Measurements from ENCODE around the gene CEACAM18.
A peak's percentile ranks its signal among the peaks of the same experiment; 100 is the strongest.

The CEACAM18 gene

DNA sequence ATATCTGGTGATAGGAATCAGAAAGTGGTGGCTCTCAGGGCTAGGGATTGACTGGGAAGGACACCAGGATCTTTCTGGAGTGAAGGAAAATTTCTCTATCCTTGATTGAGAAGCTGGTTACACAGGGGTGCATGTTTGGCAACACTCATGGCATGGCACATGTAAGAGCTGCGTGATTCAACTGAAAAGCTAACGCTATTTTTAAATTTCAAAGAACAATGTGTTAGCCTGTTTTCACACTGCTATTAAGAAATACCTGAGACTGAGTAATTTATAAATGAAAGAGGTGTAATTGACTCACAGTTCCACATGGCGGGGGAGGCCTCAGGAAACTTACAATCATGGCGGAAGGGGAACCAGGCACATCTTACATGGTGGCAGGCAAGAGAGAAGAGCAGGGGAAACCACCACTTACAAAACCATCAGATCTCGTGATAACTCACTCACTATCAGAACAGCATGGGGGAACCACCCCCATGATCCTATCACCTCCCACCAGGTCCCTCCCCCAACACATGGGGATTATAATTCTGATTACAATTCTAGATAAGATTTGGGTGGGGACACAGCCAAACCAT is 27.5 kb upstream of the CEACAM18 start:
- H3K79me2 ChIP-seq (ENCODE audit: control insufficient read depth, insufficient read depth, low read length, poor library complexity) = no peaks in the 10 kb centered on the region
- no peaks in the 10 kb centered on the region for H3K36me3 ChIP-seq (ENCODE audit: control insufficient read depth in 1 of 2, insufficient read depth in 2 of 2, low read length in 2 of 2)
- no peak overlapping the region for H3K4me3 ChIP-seq (ENCODE audit: low read depth, low read length)
- no peak overlapping the region for H4K91ac ChIP-seq (ENCODE audit: low read depth, low read length)
- H3K27ac ChIP-seq (ENCODE audit: low read depth, low read length) = no peak overlapping the region
- no peak overlapping the region for H3K4me2 ChIP-seq (ENCODE audit: low read length)
- H4K12ac ChIP-seq (ENCODE audit: low read depth, low read length) = no peak overlapping the region
- H2BK120ac ChIP-seq (ENCODE audit: insufficient read depth, low read length, poor library complexity) = no peak overlapping the region
- no peak overlapping the region for H2BK12ac ChIP-seq (ENCODE audit: low read length)
- no peak overlapping the region for H3K23ac ChIP-seq (ENCODE audit: low read length)
- H3K9me3 ChIP-seq (ENCODE audit: insufficient read depth, low read depth, low read length) = peaks cover 29% of the 10 kb centered on the region
- H2BK5ac ChIP-seq (ENCODE audit: low read depth, low read length, poor library complexity) = no peak overlapping the region
- H3K14ac ChIP-seq (ENCODE audit: low read length) = no peak overlapping the region
- H3K9ac ChIP-seq (ENCODE audit: low read length) = no peak overlapping the region
- no peak overlapping the region for H2AFZ ChIP-seq (ENCODE audit: insufficient read depth, low read length, poor library complexity)
- no peaks in the 10 kb centered on the region for H3K4me1 ChIP-seq (ENCODE audit: control insufficient read depth in 1 of 2, insufficient read depth in 2 of 2, low read length in 2 of 2)
- no peak overlapping the region for H4K8ac ChIP-seq (ENCODE audit: low read depth, low read length)
- no peaks in the 10 kb centered on the region for H3K27me3 ChIP-seq (ENCODE audit: insufficient read depth, low read length)
- H3K4ac ChIP-seq (ENCODE audit: low read depth, low read length) = no peak overlapping the region
- no CpG with 5 or more reads among the region's 5 CpGs for WGBS (ENCODE audit: extremely low coverage, insufficient coverage, insufficient read length)
- DNase-seq = no peak
- no peak overlapping the region for H2AK5ac ChIP-seq (ENCODE audit: low read length)
- H3K18ac ChIP-seq (ENCODE audit: low read length) = no peak overlapping the region
- H3K79me1 ChIP-seq (ENCODE audit: low read length) = no peaks in the 10 kb centered on the region

DNA sequence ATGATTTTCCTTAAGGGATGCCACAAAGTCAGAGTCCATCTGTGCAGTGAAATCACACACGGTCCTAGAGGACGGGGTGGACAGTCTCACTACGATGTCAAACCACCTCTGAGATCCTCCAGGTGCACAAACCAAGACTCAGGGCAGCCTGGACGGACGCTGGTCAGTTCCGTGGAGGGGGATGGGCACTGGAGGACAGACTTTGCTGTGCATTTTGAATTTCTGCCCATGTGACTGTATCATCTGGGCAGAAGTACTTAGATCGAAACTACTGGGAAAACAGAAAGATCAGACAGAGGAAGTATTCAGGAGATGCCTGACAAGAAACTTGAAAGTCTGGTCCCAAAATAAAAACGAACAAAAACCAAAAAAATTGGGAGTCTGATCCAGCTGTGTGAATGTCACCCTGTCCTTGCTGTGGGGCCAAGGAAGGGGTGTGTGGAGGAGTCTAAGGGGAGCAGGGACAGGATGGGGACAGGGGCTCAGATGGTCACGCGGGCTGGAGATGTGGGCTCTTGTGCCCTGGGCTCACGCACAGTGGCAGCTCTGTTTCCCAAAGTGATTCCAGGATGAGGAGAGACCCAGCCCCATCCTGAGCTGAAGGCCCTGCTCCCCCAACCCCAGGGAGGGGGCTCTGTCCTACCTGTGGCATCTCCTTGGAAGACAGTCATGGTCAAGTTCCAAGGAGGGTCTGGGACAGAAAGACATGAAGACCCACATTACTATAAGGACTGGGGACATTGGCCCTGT is 21.6 kb upstream of the CEACAM18 start:
- H3K27ac ChIP-seq (ENCODE audit: low read depth, low read length) = no peak overlapping the region
- no peak overlapping the region for H3K4me3 ChIP-seq (ENCODE audit: low read depth, low read length)
- H2AK5ac ChIP-seq (ENCODE audit: low read length) = no peak overlapping the region
- H3K9me3 ChIP-seq (ENCODE audit: insufficient read depth, low read depth, low read length) = peaks cover 34% of the 10 kb centered on the region
- H3K36me3 ChIP-seq (ENCODE audit: control insufficient read depth in 1 of 2, insufficient read depth in 2 of 2, low read length in 2 of 2) = no peaks in the 10 kb centered on the region
- WGBS (ENCODE audit: extremely low coverage, insufficient coverage, insufficient read length) = no CpG with 5 or more reads among the region's 11 CpGs
- no peak overlapping the region for H2AFZ ChIP-seq (ENCODE audit: insufficient read depth, low read length, poor library complexity)
- H4K8ac ChIP-seq (ENCODE audit: low read depth, low read length) = no peak overlapping the region
- H3K23ac ChIP-seq (ENCODE audit: low read length) = no peak overlapping the region
- H3K79me1 ChIP-seq (ENCODE audit: low read length) = peaks cover 1% of the 10 kb centered on the region
- H3K27me3 ChIP-seq (ENCODE audit: insufficient read depth, low read length) = no peaks in the 10 kb centered on the region
- H2BK5ac ChIP-seq (ENCODE audit: low read depth, low read length, poor library complexity) = no peak overlapping the region
- no peak overlapping the region for H4K91ac ChIP-seq (ENCODE audit: low read depth, low read length)
- no peak overlapping the region for H2BK12ac ChIP-seq (ENCODE audit: low read length)
- no peak overlapping the region for H3K9ac ChIP-seq (ENCODE audit: low read length)
- H3K14ac ChIP-seq (ENCODE audit: low read length) = no peak overlapping the region
- no peak overlapping the region for H3K18ac ChIP-seq (ENCODE audit: low read length)
- H4K12ac ChIP-seq (ENCODE audit: low read depth, low read length) = no peak overlapping the region
- no peak for DNase-seq
- no peak overlapping the region for H3K4ac ChIP-seq (ENCODE audit: low read depth, low read length)
- H2BK120ac ChIP-seq (ENCODE audit: insufficient read depth, low read length, poor library complexity) = no peak overlapping the region
- no peak overlapping the region for H3K4me2 ChIP-seq (ENCODE audit: low read length)
- H3K79me2 ChIP-seq (ENCODE audit: control insufficient read depth, insufficient read depth, low read length, poor library complexity) = no peaks in the 10 kb centered on the region
- no peaks in the 10 kb centered on the region for H3K4me1 ChIP-seq (ENCODE audit: control insufficient read depth in 1 of 2, insufficient read depth in 2 of 2, low read length in 2 of 2)

DNA sequence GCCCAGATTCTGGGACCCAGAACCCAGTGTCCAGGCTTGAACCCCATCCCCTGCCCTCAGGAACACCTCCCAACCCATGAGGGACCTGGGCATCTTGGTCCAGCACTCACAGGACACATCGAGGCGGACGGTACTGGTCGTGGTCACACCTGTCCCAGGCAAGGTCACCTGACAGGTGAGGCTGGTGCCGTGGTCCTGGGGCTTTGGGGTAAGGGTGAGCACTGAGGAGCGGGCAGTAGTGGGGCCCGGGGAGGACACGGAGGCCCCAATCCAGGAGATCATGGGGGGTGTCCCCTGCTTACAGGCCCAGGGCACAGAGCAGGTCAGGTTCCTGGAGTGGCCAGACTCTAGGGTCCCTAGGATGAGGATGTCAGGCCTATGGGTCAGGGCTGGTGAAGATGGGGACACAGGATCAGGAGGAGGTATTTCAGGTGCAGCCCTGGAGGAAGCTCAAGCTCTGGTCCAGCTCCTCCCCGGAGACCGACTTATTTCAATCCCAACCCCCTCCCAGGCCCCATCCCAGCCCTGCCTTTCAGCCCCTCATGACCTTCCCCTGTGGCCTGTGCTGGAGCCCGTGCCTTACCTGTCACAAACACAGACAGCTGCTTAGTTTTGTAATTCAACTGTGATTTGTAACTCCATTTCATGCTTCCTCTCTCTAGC is 20.9 kb upstream of the CEACAM18 start:
- Histone ChIP-seq H3K9me3 (ENCODE audit: insufficient read depth, low read depth, low read length) (peaks cover 33% of the 10 kb centered on the region), H3K9ac (ENCODE audit: low read length) (no peak overlapping the region), H3K4me1 (ENCODE audit: control insufficient read depth in 1 of 2, insufficient read depth in 2 of 2, low read length in 2 of 2) (no peaks in the 10 kb centered on the region), H3K79me2 (ENCODE audit: control insufficient read depth, insufficient read depth, low read length, poor library complexity) (no peaks in the 10 kb centered on the region), H3K23ac (ENCODE audit: low read length) (no peak overlapping the region), H3K14ac (ENCODE audit: low read length) (no peak overlapping the region), H4K12ac (ENCODE audit: low read depth, low read length) (no peak overlapping the region), H3K27ac (ENCODE audit: low read depth, low read length) (no peak overlapping the region), H4K8ac (ENCODE audit: low read depth, low read length) (no peak overlapping the region), H2AFZ (ENCODE audit: insufficient read depth, low read length, poor library complexity) (no peak overlapping the region), H2BK5ac (ENCODE audit: low read depth, low read length, poor library complexity) (no peak overlapping the region), H3K36me3 (ENCODE audit: control insufficient read depth in 1 of 2, insufficient read depth in 2 of 2, low read length in 2 of 2) (no peaks in the 10 kb centered on the region), H3K18ac (ENCODE audit: low read length) (no peak overlapping the region), H3K4me3 (ENCODE audit: low read depth, low read length) (no peak overlapping the region), H3K27me3 (ENCODE audit: insufficient read depth, low read length) (no peaks in the 10 kb centered on the region), H2BK120ac (ENCODE audit: insufficient read depth, low read length, poor library complexity) (no peak overlapping the region), H3K4me2 (ENCODE audit: low read length) (no peak overlapping the region), H4K91ac (ENCODE audit: low read depth, low read length) (no peak overlapping the region), H3K79me1 (ENCODE audit: low read length) (peaks cover 1% of the 10 kb centered on the region), H3K4ac (ENCODE audit: low read depth, low read length) (no peak overlapping the region), H2AK5ac (ENCODE audit: low read length) (no peak overlapping the region), H2BK12ac (ENCODE audit: low read length) (no peak overlapping the region)
- no peak for DNase-seq
- WGBS (ENCODE audit: extremely low coverage, insufficient coverage, insufficient read length) = no CpG with 5 or more reads among the region's 11 CpGs

DNA sequence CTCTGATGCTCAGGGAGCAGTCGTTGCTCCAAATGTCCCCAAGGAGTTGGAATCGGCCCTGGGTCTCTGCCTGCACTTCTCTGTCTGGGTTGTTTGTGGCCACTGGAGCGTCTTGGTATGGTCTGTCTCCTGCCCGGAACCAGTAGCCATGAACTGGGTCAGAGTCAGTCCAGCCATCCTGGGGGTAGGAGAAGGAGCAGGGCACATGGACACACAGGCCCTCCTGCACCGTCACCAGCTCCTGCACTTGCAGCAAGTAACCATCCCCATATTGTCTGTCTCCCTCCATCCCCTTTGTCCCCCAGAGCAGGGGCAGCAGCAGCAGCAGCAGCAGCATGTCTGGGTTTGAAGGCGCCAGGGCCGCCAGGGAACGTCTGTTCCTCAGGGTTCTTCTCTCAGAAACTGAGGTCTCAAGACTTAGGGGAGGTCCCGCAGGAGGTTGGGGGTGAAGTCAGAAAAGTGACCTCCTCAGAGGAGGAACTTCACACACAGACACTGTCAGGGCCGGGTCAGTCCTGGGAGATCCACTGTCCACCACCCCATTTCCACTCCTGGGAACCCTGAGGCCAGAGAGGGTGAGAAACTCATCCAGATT is 20.2 kb upstream of the CEACAM18 start, which contains the start of gene SIGLEC8:
Gene SIGLEC8 (minus strand): TSS at position 404 of the 595 bp plus-strand sequence. CDS start 67 bp downstream, at position 337.
- H3K23ac ChIP-seq (ENCODE audit: low read length) = no peak within 1 kb of the TSS

More for the DNA sequence above, 20.2 kb upstream of the CEACAM18 start, which contains the start of gene SIGLEC8:
- Histone ChIP-seq H2AK5ac (ENCODE audit: low read length) (no peak within 1 kb of the TSS), H3K14ac (ENCODE audit: low read length) (no peak within 1 kb of the TSS), H4K91ac (ENCODE audit: low read depth, low read length) (no peak within 1 kb of the TSS), H3K4me1 (ENCODE audit: control insufficient read depth in 1 of 2, insufficient read depth in 2 of 2, low read length in 2 of 2) (no peaks in the 10 kb centered on the region), H3K18ac (ENCODE audit: low read length) (no peak within 1 kb of the TSS), H3K4me2 (ENCODE audit: low read length) (no peak within 1 kb of the TSS), H2AFZ (ENCODE audit: insufficient read depth, low read length, poor library complexity) (no peak within 1 kb of the TSS), H3K4me3 (ENCODE audit: low read depth, low read length) (peak within 1 kb of the TSS; percentile 36), H3K27me3 (ENCODE audit: insufficient read depth, low read length) (no peaks in the 10 kb centered on the region), H2BK12ac (ENCODE audit: low read length) (no peak within 1 kb of the TSS), H2BK5ac (ENCODE audit: low read depth, low read length, poor library complexity) (no peak within 1 kb of the TSS), H3K36me3 (ENCODE audit: control insufficient read depth in 1 of 2, insufficient read depth in 2 of 2, low read length in 2 of 2) (no peaks in the 10 kb centered on the region), H3K79me1 (ENCODE audit: low read length) (peaks cover 1% of the 10 kb centered on the region), H4K12ac (ENCODE audit: low read depth, low read length) (no peak within 1 kb of the TSS), H3K9ac (ENCODE audit: low read length) (no peak within 1 kb of the TSS), H2BK120ac (ENCODE audit: insufficient read depth, low read length, poor library complexity) (no peak within 1 kb of the TSS), H3K4ac (ENCODE audit: low read depth, low read length) (no peak within 1 kb of the TSS), H3K9me3 (ENCODE audit: insufficient read depth, low read depth, low read length) (peaks cover 29% of the 10 kb centered on the region), H3K27ac (ENCODE audit: low read depth, low read length) (no peak within 1 kb of the TSS), H3K79me2 (ENCODE audit: control insufficient read depth, insufficient read depth, low read length, poor library complexity) (no peaks in the 10 kb centered on the region), H4K8ac (ENCODE audit: low read depth, low read length) (no peak within 1 kb of the TSS)
- no peak for DNase-seq
- WGBS (ENCODE audit: extremely low coverage, insufficient coverage, insufficient read length) = no CpG with 5 or more reads among the region's 10 CpGs
